Prostate gland (tissue), 2 donors: ENCODE results near the gene C11orf97. TPM values are rescaled to one million over a fixed set of nuclear protein-coding genes. Genes with fewer than 3 reads are reported as not detected.

ENCODE experiments used
- DNase-seq: peaks from one replicate; pipeline ENCODE4 v3.0.0-alpha.2; 2019; ENCODE audit warnings: low spot score
- H3K27ac ChIP-seq, 2 donors: fragments of 200-600 bp; sonication (generic); 2 replicates each; pipeline ENCODE4 v1.5.1; 2017 to 2019
- H3K27me3 ChIP-seq: fragments of 200-600 bp; sonication (generic); replicated peaks from 2 replicates; pipeline ENCODE4 v1.5.1; 2019; ENCODE audit not compliant: insufficient read depth
- H3K36me3 ChIP-seq, 2 donors: fragments of 200-600 bp; sonication (generic); 1 replicate in 1 of 2; 2 replicates in 1 of 2; pipeline versions ENCODE4 v1.5.1 to v1.8.1; 2017 to 2019
- H3K4me1 ChIP-seq: fragments of 200-600 bp; sonication (generic); replicated peaks from 2 replicates; pipeline ENCODE4 v1.5.1; 2019
- H3K4me3 ChIP-seq, 2 donors: fragments of 200-600 bp; sonication (generic); 2 replicates each; pipeline ENCODE4 v1.5.1; 2017 to 2019
- H3K9me3 ChIP-seq: fragments of 200-600 bp; sonication (generic); 2 replicates; pipeline ENCODE4 v1.5.1; 2017
- CTCF ChIP-seq, 4 experiments: fragments of 200-600 bp in 2 of 4; fragments of 450-650 bp in 2 of 4; sonication (generic) in 2 of 4; IDR thresholded peaks; 1 replicate in 3 of 4; 2 replicates in 1 of 4; pipeline ENCODE4 v1.5.1; 2016 to 2019; ENCODE audit warnings: antibody characterized with exemption in 4 of 4, mild to moderate bottlenecking in 2 of 4, moderate library complexity in 2 of 4
- POLR2A ChIP-seq: fragments of 450-650 bp; IDR thresholded peaks from one replicate; pipeline ENCODE4 v1.6.1; 2016; ENCODE audit warnings: antibody characterized with exemption, mild to moderate bottlenecking
- POLR2AphosphoS5 ChIP-seq: sonication (generic); formaldehyde crosslinking; IDR thresholded peaks from one replicate; pipeline ENCODE4 v1.6.1; 2017; ENCODE audit warnings: antibody characterized with exemption
- WGBS: methylation state at CpG from one replicate; pipeline ENCODE4 v1.1.5; 2018; 5-methylcytosine and 5-hydroxymethylcytosine counted together
- intact Hi-C: fragments of 100-400 bp; cut with DNase I; formaldehyde crosslinking; loops from one replicate; pipeline ENCODE4 v1.14.2; 2022
- total RNA-seq, 2 donors: library from RNA; depleted of rRNA; stranded (reverse); fragments of >200 nt; gene quantifications; one replicate each; pipeline ENCODE4 v1.1.0, GENCODE V29; 2016

Gene C11orf97
- total RNA-seq, 2 donors from 2014 or later, result not detected

GRCh38 chr11:94560834-94561233, 48.6 kb downstream of the C11orf97 start:
- 96% methylated on average over 3 of the region's 3 CpGs for WGBS
- Histone ChIP-seq H3K4me3 (no peak overlapping the region), H3K27me3 (no peaks in the 10 kb centered on the region), H3K9me3 (no peaks in the 10 kb centered on the region), H3K27ac (no peak overlapping the region), H3K36me3 (no peaks in the 10 kb centered on the region), H3K4me1 (no peaks in the 10 kb centered on the region)
- TF ChIP-seq POLR2AphosphoS5, result no peak
- TF ChIP-seq CTCF (IDR thresholded peaks at IDR 0.05), result no peak
- no peak for TF ChIP-seq POLR2A
- no peak for DNase-seq
- intact Hi-C loops, result no loop called here

GRCh38 chr11:94563176-94563847, 51.1 kb downstream of the C11orf97 start:
- no peak for TF ChIP-seq CTCF (IDR thresholded peaks at IDR 0.05)
- TF ChIP-seq POLR2AphosphoS5, result no peak
- TF ChIP-seq POLR2A, result no peak
- Histone ChIP-seq H3K4me3 (no peak overlapping the region), H3K4me1 (no peaks in the 10 kb centered on the region), H3K9me3 (no peaks in the 10 kb centered on the region), H3K36me3 (no peaks in the 10 kb centered on the region), H3K27ac (no peak overlapping the region), H3K27me3 (no peaks in the 10 kb centered on the region)
- whole genome bisulfite sequencing, result 66% methylated on average over 4 of the region's 4 CpGs
- no peak for DNase-seq
- intact Hi-C loops, result no loop called here

GRCh38 chr11:94563848-94564467, 51.7 kb downstream of the C11orf97 start:
- intact Hi-C loops, result no loop called here
- Histone ChIP-seq H3K4me3 (no peak overlapping the region), H3K9me3 (no peaks in the 10 kb centered on the region), H3K27ac (no peak overlapping the region), H3K4me1 (no peaks in the 10 kb centered on the region), H3K36me3 (no peaks in the 10 kb centered on the region), H3K27me3 (no peaks in the 10 kb centered on the region)
- 76% methylated on average over 8 of the region's 8 CpGs for WGBS
- DNase-seq, result no peak
- TF ChIP-seq POLR2A, result no peak
- TF ChIP-seq POLR2AphosphoS5, result no peak
- TF ChIP-seq CTCF (IDR thresholded peaks at IDR 0.05), result no peak

- WGBS, result 93% methylated on average over 25 of the region's 25 CpGs
- Histone ChIP-seq H3K4me1 (no peaks in the 10 kb centered on the region), H3K4me3 (no peak within 1 kb of the TSS), H3K27me3 (no peaks in the 10 kb centered on the region), H3K27ac (no peak within 1 kb of the TSS), H3K36me3 (no peaks in the 10 kb centered on the region), H3K9me3 (no peaks in the 10 kb centered on the region)
- intact Hi-C loops, result no loop called here
- no peak for DNase-seq
- TF ChIP-seq POLR2A (no peak), POLR2AphosphoS5 (no peak), CTCF (IDR thresholded peaks at IDR 0.05) (no peak)
Measured at GRCh38 chr11:94567181-94567670, 55.0 kb downstream of the C11orf97 start, which contains the start of gene PIWIL4. Gene PIWIL4 (plus strand): TSS chr11:94567368. CDS start chr11:94567519, 151 bp downstream.

- no peaks in the 10 kb centered on the region for H3K27me3 ChIP-seq
- no peak for TF ChIP-seq POLR2A
- no peak for TF ChIP-seq POLR2AphosphoS5
- TF ChIP-seq CTCF (IDR thresholded peaks at IDR 0.05), result no peak
- H3K9me3 ChIP-seq, result no peaks in the 10 kb centered on the region
- H3K27ac ChIP-seq, result no peak overlapping the region
- DNase-seq, result no peak
- no peak overlapping the region for H3K4me3 ChIP-seq
- H3K4me1 ChIP-seq, result no peaks in the 10 kb centered on the region
- WGBS, result 96% methylated on average over 5 of the region's 5 CpGs
- intact Hi-C loops, result no loop called here
- H3K36me3 ChIP-seq, result no peaks in the 10 kb centered on the region
Measured at GRCh38 chr11:94568200-94568599, 55.9 kb downstream of the C11orf97 start.
